AG04450 (cell line): ENCODE data around the gene TLX3. TPM values are rescaled to one million over a fixed set of nuclear protein-coding genes. Genes with fewer than 3 reads are reported as not detected.

Source experiments
- CTCF ChIA-PET: fragments of 300-600, 350-600 bp; formaldehyde crosslinking; extraction: SDS; loops from one replicate; lab custom pipeline; 2022; ENCODE audit warnings: antibody characterized with exemption, inconsistent platforms; lab: Charles Lee
- POLR2A ChIA-PET: fragments of 350-600 bp; formaldehyde crosslinking; extraction: SDS; loops from one replicate; lab custom pipeline; 2021; ENCODE audit warnings: antibody characterized with exemption, inconsistent platforms; lab: Yijun Ruan, JAX
- DNase-seq: peaks from one replicate; pipeline ENCODE4 v3.0.0-alpha.2; 2011; ENCODE audit warnings: low read depth, low spot score
- H3K27ac ChIP-seq: one replicate; pipeline ENCODE4 v1.5.1; 2012; ENCODE audit warnings: low read depth, low read length, control low read depth
- H3K27me3 ChIP-seq: one replicate; pipeline ENCODE4 v1.6.0; 2012; ENCODE audit warnings: low read length; ENCODE audit not compliant: control insufficient read depth, insufficient read depth
- H3K4me3 ChIP-seq: 2 replicates; pipeline ENCODE4 v1.5.1; 2011; ENCODE audit warnings: mild to moderate bottlenecking, low read depth, low read length, control low read depth
- H3K9me3 ChIP-seq: 2 replicates; pipeline ENCODE4 v1.5.1; 2012; ENCODE audit warnings: low read length; ENCODE audit not compliant: control insufficient read depth, insufficient read depth
- polyA plus RNA-seq: library from polyadenylated mRNA; depleted of rRNA; stranded (reverse); fragments of >200 nt; gene quantifications from 2 replicates; pipeline ENCODE4 v1.2.3, GENCODE V29; 2011
- TF ChIP-seq, protein P1 (sequence below): IDR thresholded peaks from 2 replicates; pipeline ENCODE4 v1.5.1; 2011; ENCODE audit warnings: low read depth, low read length, control low read depth, inconsistent platforms

TLX3 gene
- polyA plus RNA-seq, 1 experiment = not detected

DNA sequence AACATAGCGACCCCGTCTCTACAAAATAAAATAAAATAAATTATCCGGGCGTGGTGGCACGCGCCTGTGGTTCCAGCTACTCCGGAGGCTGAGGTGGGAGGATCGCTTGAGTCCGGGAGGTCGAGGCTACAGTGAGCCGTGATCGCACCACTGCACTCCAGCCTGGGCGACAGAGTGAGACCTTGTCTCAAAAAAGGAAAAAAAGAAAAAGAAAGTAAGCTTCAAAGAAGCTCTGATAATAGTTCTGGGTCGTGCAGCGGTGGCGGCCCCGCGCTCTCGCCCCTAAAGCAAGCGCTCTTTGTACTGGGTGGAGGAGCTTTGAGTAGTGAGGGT, 6.8 kb downstream of the TLX3 start:
- Histone ChIP-seq H3K9me3 (peaks cover 13% of the 10 kb centered on the region; the same call in 1 of the 2 replicates), H3K27me3 (peaks cover 94% of the 10 kb centered on the region), H3K27ac (no peak overlapping the region), H3K4me3 (0 out of 2 replicates have a peak overlapping the region, but pooled peaks have one; percentile 4)
- POLR2A ChIA-PET = no interaction called here
- CTCF ChIA-PET = interaction anchor here (2.0 kb wide), 1 partner anchor 26 kb away, joined by 4 read pairs; no protein-coding TSS in a partner anchor
- TF ChIP-seq, protein P1, sequence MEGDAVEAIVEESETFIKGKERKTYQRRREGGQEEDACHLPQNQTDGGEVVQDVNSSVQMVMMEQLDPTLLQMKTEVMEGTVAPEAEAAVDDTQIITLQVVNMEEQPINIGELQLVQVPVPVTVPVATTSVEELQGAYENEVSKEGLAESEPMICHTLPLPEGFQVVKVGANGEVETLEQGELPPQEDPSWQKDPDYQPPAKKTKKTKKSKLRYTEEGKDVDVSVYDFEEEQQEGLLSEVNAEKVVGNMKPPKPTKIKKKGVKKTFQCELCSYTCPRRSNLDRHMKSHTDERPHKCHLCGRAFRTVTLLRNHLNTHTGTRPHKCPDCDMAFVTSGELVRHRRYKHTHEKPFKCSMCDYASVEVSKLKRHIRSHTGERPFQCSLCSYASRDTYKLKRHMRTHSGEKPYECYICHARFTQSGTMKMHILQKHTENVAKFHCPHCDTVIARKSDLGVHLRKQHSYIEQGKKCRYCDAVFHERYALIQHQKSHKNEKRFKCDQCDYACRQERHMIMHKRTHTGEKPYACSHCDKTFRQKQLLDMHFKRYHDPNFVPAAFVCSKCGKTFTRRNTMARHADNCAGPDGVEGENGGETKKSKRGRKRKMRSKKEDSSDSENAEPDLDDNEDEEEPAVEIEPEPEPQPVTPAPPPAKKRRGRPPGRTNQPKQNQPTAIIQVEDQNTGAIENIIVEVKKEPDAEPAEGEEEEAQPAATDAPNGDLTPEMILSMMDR = no peak
- no peak for DNase-seq

DNA sequence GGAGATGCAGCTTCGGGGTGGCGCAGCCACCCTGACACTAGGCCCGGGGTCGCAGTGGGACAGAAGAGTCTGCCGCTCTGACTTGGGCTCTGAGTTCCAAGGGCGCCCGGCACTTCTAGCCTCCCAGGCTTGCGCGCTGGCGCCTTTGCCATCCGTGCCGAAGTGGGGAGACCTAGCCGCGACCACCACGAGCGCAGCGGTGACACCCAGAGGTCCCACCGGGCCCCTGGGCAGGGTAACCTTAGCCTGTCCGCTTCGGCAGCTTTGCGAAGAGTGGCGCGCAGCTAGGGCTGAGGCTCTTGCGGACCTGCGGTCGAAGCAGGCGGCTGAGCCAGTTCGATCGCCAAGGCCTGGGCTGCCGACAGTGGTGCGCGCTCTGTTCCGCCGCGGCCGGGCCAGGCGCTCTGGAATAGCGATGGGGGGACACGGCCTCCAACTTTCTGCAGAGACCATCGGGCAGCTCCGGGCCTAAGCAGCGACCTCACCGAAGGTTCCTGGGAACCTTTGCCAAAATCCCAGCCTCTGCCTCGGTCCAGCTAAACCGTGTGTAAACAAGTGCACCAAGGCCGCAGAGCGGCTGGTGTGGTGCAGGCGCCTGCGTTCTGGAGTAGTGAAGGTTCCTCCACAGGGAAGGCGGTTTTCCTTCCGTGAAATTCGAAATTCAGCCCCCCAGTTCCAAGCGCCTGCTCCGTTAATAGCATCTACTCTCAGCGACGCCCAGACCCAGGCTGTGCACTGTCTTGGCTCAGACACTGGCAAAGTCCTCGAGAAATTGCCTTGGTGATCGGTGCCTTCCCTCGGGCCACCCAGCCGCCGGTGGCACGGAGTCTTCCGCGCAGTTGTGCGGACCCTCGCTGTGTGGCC, 7.4 kb downstream of the TLX3 start:
- Histone ChIP-seq H3K9me3 (peaks cover 13% of the 10 kb centered on the region; the same call in 1 of the 2 replicates), H3K27me3 (peaks cover 95% of the 10 kb centered on the region), H3K4me3 (peak overlapping the region; percentile 7; the same call in 1 of the 2 replicates), H3K27ac (no peak overlapping the region)
- no peak for DNase-seq
- ChIA-PET POLR2A (no interaction called here), CTCF (interaction anchor here (2.0 kb wide), 1 partner anchor 26 kb away, joined by 4 read pairs; no protein-coding TSS in a partner anchor)
- TF ChIP-seq, protein P1 = no peak

DNA sequence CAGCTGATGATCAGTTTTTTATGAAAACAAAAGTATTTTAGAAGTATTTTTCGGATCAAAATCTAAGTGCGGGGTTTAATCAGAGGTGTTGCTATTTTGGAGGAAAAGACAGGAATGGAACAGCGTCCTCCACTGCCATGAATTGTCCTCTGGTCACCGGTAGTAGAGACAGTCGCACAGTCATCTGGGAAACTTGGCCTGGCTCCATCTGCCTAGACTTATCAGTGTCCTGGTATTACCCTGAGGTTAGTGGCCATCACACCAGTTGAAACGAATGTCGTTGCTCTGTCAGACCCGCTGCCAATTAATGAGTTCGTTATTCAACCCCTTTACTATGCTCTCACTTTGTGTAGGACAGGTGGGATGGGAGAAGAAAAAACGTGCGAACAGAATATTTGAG, 8.2 kb downstream of the TLX3 start:
- Histone ChIP-seq H3K4me3 (no peak overlapping the region), H3K27me3 (peaks cover 94% of the 10 kb centered on the region), H3K27ac (no peak overlapping the region), H3K9me3 (peaks cover 13% of the 10 kb centered on the region; the same call in 1 of the 2 replicates)
- no peak for DNase-seq
- TF ChIP-seq, protein P1 = no peak
- ChIA-PET CTCF (interaction anchor here (2.0 kb wide), 1 partner anchor 25 kb away, joined by 4 read pairs; no protein-coding TSS in a partner anchor), POLR2A (no interaction called here)

DNA sequence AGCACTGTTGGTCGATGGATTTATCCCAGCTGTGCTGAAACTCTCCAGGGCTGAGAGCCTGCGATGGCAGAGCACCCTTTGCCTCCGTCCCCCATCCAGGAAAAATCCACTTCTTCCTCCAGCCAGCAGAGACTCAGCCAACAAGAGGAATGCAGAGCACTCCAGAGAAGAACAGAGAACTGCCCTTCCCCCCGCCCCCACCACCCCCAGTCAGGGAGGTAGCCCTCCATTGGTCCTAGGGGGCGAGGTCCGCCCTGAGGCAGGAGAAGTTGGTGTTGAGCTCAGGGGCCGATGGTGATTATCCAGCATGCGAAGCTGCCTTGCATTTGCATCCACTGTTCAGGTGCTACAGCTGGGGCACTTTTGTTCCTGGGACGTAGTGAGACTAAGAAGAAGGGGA, 9.0 kb downstream of the TLX3 start:
- no peak for DNase-seq
- ChIA-PET CTCF (interaction anchor here (0.6 to 0.7 kb wide), 2 partner anchors 407 to 897 kb away, joined by 3 to 4 read pairs; no protein-coding TSS in a partner anchor), POLR2A (no interaction called here)
- no peak overlapping the region for H3K27ac ChIP-seq
- H3K9me3 ChIP-seq = peaks cover 8% of the 10 kb centered on the region; the same call in 1 of the 2 replicates
- H3K27me3 ChIP-seq = peaks cover 94% of the 10 kb centered on the region
- H3K4me3 ChIP-seq = no peak overlapping the region
- TF ChIP-seq, protein P1 = no peak

DNA sequence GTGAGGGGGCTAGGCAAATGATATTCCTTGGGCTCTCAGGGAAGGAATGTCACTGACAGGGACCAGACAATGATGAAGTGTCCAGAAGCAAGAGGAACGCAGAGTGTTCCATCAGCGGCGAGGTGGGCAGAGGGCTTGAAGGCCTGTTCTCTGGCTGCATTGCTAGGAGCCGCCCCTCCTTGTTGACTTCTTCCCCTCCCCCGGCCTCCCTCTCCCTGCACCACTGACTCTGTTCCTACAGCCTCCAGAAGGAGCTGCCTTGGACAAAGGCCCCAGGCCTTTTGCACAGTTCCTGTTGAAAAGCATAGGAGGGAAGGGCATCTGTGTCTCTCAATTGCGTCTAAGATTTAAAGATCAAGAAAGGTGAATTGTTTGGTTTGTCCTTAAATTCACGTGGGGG, 12.4 kb downstream of the TLX3 start:
- Histone ChIP-seq H3K27ac (no peak overlapping the region), H3K9me3 (no peaks in the 10 kb centered on the region; the same call in 1 of the 2 replicates), H3K4me3 (no peak overlapping the region), H3K27me3 (peaks cover 84% of the 10 kb centered on the region)
- no peak for DNase-seq
- CTCF ChIA-PET = interaction anchor here (0.8 to 3.1 kb wide), 3 partner anchors 20 to 512 kb away, joined by 3 to 11 read pairs (median 3); no protein-coding TSS in a partner anchor
- POLR2A ChIA-PET = no interaction called here
- TF ChIP-seq, protein P1 = no peak
